Stimulated activated CD8-positive, alpha-beta memory T cell treated with anti-CD3 and anti-CD28 coated beads, Interleukin-12 subunit alpha, Interleukin-12 subunit beta, amount 100 ng/mL, for 1 hour (primary cell): ENCODE data around the gene CFAP91.

Experiments used
- DNase-seq: peaks from one replicate; pipeline ENCODE4 v3.0.0-alpha.2; 2020; ENCODE audit warnings: low read depth

The CFAP91 gene

DNA sequence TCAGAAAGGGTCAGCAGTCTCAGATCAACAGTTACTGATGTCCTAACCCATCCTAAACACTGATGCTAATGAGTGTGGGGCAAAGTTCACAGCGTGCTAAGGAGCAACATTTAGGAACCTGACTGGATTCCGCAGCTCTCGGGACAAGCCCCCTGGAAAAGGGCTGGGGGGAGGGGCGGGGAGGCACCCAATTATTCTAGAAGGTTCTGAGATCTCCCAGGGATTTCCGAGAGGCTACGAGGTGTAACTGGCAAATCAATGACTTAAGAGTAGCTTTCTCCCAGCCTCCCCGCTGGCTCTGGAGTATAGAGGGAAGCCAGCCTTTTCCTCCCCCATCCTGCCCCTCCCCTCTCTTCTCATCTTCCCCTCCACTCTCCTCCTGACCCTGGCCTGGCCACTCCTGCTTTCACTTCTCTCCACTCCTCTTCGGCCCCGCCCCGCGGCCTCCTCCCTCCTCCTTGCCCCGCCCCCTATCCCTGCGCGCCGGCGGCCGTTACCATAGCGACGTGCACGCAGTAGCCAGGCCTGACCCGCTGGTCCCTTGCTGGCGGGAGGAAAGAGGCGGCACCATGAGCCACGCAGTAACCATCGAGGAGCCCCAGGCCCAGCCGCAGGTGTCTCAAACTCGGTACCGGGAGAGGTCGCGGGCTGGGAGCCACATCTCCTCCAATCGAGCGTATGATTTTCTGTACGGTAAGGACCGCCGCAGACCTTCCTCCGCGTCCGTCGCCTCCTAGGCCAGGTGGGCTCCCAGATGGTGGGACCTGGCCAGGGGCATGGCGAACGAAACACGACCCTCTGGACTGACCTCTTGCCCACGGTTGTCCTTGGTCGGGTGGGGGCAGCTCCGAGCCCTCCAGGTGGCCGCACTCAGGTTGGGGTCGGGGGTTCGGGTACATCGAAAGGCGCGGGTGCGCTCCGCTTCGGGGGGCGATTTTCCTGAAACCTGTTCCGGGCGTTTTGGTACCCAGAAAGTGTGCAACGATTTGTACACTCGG lies at the start of gene CFAP91:
TSS of gene CFAP91 (plus strand) at position 493 of the 998 bp plus-strand sequence. CDS start at position 570, 77 bp downstream.
- DNase-seq: peak; percentile 70

DNA sequence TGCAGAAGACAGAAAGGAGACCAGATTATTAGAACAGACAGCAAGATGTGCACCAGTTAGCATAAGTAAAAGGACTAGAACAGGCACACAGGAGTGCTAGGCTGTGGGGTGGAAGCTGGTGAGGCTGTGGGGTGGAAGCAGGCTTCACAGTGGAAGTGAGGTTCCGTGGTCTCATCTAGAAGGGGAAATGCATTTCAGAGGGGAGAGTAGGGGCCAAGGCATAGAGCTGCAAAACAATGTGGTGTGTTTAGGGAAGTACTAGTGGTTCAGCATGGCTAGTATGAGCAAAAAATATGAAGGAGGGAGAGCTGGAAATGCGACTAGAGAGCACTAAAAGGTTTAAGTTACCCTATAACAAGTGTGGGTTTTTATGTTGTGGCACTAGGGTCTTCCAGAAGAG lies 48.9 kb upstream of the CFAP91 start:
- DNase-seq: no peak

DNA sequence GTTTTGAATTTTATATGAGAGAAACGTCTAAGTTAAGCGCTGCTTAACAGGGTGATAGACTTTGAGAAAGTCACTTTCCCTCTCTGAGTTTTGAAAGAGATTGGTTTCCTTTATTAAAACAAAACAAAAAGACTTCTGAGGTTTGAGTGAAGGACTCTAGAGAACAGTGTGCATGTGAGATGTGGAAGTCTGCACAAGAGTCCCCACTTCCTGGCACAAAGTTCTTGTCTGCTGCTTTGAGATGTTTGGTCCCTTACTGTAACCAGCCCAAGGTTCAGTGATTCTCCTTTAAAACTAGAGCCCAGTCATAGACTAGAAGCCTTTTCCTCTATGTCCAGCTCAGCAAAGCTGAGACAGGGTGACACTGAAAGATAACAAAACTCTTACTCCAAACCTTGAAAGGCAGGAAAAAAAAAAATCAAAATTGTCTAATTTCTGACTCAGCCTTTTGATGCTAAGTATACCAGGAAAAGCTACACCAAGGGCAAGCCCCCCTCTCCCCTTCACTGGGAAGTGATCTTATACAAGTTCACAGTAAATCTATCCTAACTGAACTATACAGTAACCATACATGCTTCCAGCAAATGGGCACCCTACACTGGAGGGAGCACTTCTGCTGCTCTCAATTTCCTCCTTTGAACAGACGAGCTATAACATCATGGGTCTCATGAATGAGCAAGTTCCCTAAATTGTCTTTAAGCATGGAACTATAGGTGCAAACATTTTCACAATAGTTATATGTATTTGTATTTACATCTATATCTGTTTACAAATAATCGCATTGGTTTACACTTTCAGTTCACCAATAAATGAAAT lies 44.7 kb upstream of the CFAP91 start:
- DNase-seq: no peak

DNA sequence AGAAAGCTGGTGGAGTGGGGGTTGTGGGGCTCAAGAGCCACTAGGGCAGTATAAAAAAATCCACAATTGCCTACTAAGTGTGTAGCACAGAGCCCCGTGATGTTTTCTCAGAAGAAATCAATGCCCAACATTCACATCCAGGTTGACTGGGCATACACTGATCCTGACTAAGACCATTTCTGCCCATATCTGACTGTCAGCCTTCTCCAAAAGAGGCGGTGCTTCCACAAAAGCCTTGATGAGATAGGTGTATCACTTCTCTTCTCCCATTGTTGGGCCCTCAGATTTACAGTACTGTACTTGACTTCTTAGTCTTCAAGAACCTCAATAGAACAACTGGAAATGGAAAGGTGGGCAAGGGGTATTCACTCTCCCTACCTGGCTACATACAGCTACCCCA lies 43.8 kb upstream of the CFAP91 start:
- no peak for DNase-seq

DNA sequence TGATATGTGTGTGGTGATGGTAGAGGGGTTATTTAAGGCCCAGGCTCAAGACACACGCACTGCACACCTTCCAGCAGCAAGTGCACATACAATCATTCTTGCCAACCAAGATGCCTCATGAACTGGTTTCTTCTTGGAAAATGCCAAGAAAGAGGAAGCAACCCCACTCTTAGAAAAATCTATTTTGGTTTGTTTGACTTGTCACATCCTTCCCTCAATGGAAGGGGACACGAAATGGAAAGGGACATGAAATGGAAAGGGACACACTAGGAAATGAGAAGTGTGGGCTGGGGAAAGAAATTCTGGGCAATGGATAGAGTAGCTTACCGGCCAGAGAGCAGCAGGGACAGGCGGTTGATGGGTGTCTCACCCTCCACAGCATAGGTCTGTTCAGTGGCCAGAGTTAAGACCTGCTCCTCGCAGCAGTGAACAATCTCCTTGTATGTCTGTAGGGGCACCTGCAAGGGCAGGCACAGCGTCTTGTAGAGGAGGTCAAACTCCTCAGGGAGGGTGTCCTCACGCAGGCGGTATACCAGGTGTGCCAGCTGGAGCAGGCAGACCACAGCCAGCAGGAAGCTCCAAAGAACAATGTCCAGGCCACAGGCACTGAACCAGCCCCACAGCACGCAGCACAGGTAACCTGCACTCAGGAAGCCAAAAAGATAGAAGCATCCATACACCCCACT lies 43.1 kb upstream of the CFAP91 start:
- no peak for DNase-seq

DNA sequence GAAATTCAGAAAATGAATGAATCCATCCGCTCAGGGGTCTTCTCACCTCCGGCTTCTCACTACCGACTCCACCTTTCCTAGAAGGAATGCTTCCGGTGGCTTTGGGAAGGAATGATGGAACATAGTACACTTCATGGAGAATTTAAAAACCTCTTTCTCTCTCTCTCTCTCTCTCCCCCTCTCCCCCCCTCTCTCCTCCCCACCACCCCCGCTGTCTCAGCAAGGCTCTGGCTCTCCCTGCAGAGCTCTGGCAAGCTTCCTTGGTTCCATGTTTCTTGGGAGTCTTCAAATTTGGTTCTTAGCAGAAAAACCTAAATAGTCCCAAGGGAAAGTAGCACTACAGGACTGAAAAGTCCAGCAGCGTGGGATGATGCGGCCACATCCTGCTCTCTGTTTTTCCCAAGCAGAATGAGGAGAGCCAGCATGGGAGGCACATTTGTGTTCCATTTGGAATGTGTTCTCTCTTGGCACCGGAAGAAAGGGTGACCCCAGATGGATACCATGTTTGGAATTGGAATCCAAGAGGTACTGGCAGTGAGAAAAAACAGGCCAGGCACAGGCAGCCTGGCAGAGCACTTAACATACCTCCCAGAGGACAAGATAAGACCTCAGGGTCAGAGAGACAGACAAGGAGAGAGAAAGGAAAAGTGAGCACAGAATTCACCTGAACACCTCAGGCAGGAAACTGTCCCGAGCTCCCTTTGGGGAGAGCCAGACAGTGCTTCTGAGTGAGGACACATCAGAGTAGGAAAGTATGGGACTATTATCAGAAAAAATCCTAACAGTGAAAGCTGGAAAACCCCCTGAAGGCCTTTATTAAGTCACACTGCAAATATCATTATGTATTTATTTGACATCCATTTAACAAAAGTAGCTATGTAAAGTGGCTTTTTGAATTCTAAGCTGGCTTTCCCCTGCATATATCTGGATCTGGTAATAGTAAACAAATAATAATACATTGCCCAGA lies 42.1 kb upstream of the CFAP91 start, which contains the start of gene POPDC2:
TSS of gene POPDC2 (minus strand) at position 116 of the 967 bp plus-strand sequence. CDS start 166 bp downstream, outside the sequence.
- DNase-seq: no peak

DNA sequence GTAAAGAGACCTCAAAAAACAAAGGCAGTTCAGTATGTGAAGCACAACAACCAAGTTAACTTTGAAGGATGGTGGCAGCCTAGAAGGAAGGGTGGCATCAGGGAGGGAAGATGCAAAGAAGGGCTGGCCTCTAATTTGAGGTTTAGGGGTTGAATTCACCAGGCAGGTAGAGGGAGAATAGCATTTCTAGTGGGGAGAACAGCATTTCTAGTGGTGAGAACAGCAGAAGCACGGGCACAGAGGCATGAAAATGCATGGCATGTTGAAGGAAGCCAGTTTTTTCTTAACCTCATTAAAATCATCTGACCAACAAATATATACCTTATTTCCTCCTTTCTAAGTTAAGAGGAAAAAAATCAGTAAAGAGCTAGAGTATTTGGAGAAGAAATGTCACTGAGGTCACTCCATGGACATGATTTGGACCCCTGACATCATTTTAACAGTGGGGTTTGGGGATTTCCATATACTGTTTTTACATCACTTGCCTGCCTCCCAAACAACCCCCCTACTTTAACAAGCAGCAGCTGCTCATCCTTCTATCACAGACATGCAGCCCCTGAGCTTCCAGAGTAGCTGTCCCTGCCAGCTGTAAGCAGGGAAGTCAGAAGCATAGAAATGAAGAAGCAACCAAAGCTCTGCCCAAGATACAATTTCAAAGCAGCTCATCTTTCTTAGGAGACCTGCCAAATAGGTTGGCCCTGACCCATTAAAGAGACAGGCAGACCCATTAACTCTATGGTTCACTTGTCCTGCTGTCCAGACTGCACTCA lies 40.0 kb upstream of the CFAP91 start:
- no peak for DNase-seq

DNA sequence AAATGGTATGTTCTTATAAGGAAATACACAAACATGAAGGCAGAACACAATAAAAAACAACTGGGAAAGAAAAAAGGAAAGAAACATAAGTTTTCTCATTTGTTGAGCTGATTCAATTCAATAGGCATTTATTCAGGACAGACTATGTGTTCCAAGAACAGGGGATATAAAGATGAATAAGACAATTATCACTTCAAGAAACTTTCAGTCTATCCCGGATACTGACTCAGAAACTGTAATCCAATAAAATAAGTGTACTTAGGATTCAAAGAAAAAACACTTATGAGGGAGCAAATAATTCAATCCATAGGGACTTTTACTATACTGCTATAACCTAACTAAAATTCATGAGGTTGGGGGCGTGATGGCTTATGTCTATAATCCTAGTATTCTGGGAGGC lies 38.9 kb upstream of the CFAP91 start:
- DNase-seq: no peak

DNA sequence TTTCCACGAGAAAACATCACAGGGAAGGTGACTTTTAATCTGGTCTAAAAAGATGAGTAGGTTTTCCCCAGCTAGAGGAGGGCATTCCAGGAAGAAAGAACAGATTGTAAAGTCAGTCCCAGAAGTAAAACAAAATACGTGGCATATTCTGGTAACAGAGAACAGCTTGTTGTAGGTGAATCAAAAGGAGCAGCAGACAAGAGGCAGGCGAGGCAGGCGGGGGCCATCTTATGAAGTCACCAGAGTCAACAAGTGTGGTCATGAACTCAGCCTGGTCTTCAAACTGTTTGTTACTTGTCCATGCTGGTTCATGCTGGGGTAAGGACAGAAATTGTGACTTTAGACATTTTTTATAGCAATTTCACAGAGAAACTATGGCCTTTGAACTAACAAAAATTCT lies 38.5 kb upstream of the CFAP91 start:
- DNase-seq: no peak

DNA sequence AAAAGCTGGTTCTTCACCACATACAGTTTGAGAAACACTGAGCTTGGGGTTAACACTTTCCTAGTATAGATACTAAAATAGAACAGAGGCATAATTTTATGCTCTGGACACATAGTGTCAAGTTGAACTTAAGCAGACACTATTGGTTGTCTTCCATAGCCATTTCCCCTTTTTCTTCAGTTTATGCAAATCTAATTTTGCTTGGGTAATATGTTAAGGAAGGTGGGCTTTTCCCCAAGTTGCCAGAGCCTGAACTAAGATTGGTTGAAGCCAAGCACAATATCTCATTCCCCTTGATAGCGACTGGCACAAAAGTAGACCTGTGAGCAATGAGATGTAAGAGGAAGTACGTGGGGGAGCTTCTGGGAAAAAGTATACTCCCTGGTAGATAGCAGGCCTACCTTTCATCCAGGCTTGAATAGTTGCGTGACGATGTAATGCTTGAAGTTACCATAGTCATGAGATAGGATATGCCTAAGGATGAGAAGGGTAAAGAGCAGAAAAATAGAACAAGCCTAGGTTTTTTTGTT lies 37.9 kb upstream of the CFAP91 start:
- no peak for DNase-seq

DNA sequence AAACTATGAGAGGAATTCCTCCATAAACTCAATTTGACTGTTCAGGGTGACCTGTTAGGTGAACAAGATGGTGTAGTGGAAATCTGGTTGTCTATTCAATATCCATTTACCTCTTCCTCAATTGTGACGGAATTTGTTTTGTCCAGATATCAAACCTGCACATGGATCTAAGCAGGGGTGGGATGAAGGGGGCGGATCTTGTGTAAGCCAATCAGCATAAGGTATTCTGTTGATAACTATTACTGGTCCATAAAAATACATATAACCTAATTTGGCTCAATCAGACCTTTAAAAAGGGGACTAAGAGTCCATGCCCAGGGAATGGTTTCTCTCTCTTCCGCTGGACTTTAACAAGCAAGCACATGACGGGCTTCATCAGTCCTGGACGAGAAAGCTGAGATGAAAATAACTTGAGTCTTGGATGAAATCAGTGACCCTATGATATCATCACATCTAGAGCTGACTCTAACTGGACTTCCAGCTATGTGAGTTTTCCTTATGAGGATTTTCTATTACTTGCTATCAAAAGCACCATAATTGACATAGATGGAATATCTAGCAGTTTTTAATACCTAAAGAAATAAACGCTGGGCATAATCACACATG lies 36.8 kb upstream of the CFAP91 start:
- no peak for DNase-seq

DNA sequence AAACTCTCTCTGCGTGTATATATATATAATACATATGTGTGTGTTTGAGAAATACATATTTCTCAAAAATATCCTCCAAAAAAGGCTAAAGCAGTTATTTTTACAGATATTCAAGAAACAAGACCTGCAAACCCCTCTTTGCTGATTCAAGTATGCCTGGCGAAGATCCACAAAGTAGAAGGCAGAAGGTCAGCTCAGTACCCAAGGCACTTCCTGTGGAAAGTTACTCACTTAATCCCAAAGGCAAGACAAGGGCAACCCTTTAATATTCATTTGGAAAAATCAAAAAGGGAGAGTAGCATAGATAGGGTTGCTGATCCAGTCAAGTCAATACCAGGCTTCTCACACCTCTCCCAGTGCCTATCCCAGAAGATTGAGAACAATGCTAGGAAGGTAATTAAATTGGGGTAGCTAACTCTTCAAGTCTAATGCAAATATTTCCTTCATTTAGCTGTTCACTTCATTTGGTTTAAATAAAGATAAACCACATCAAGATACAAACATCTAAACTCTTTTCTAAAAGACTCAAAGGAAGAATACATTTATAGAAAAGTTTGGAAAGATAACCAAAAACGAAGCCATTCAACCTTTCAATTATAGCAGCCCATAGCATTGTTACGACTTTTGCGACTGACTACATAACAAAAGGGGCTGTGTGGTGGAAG lies 32.8 kb upstream of the CFAP91 start:
- no peak for DNase-seq

DNA sequence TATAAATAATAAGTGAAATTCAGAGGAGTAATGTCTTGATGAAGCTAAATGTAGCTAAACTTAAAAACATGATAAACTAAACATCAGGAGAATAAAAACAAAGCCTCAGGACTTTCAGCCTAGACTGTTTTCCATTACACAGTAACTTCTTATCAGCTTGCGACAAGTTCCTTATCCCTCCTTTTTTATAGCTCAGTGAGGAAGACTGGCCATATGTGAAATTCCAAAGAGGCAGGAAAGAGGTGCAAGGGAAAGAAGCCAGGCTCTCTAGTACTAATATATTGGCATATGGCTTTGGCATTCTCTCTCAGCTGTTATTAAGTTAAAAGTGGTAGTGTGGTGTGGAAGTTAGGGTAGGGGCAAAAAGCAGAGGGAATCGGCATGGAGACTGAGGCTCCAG lies 30.0 kb upstream of the CFAP91 start:
- DNase-seq: no peak

DNA sequence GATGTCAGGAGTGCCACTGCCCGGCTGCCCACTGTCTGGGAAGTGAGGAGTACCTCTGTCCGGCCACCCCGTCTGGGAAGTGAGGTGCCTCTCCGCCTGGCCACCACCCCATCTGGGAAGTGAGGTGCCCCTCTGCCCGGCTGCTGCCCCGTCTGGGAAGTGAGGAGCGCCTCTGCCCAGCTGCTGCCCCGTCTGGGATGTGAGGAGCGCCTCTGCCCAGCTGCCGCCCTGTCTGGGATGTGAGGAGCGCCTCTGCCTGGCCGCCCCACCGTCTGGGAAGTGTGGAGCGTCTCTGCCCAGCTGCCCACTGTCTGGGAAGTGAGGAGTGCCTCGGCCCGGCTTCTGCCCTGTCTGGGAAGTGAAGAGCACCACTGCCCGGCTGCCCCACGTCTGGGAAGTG lies 28.9 kb upstream of the CFAP91 start:
- no peak for DNase-seq

DNA sequence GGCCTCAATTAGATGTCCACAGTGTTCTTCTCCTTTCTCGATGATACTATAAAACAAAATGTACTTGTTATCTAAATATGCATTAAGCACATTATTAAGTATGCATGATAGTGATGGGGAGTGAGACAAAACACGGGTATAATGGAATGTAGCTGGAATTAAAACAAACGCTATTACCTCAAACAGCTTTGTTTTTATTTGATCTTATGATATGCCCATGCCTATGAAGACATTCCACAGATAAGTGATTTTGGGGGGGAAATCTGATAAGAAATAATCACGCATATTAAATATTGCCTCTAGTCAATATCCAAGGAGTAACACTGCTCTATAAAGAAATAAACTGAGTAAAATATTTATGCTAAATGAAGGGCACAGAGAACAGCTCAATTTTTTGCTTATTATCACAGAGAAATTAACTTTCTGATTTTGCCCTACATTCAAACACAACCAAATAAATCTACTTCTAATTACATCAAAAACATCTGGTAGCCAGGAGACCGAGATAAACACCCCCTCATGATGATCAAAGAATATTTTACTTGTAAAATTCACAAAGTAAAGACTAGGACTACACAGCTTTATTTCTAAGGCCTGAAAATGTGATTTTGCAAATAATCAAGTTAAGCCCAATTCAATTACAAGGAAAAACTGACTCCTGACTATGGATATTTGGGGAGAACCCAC lies 27.5 kb upstream of the CFAP91 start:
- no peak for DNase-seq

DNA sequence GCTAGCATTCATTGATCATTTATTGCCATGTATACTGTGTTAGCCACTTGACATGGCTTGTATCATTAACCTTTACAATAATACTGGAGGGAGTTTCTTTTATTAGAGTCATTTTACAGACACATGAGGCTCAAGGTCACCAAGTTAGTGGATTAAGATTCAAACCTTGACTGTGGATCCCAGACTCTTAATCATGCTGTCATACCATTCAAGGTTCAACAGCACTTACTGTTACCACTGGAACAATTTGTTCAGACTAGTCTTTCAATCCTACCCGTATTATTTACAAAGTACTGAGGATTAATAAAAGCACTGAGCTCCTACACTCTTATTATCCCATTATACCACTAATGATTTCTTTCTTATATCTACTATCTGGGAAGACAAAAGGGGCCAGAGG lies 26.8 kb upstream of the CFAP91 start:
- no peak for DNase-seq

DNA sequence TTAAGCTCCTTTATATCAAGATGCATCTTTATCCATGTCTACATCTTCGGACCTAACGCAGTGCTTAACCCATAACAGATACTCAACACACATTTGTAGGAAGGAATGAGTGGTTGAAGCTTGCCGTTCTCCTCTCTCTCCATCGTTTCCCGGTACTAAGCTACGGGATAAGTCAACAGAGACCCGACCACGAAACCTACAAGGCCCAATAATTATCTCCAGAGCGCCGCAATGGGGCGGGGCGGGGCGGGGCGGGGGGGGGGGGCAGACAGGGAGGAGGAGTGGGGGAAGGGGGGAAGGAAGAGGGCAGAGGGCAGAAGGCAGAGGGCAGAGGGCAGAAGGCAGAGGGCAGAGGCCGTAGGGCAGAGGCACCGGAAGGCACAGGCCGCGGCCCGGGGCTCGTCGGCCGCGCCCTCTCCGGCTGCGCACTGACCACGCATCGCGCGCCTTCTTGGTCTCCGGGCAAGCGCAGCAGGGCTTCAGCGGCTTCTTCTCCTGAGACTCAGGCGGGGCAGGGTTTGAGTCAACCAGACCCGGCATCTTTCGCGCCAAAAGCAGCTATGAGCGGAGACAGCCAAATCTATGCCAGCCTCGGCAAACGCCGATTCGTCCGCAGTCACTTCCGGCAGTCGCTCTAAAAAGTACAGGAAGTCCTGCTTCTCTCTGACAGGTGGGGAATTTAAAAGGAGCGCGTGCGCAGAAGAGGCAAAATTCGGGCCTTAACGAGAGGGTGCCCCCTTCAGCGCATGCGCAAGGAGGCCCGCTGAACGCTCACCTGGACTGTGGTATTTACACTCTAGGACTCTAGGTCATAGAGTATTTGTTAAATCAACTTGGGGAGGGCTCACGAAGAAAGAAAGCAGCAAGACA lies 25.8 kb upstream of the CFAP91 start, which contains the start of gene COX17:
TSS of gene COX17 (minus strand) at position 636 of the 870 bp plus-strand sequence. CDS start at position 540, 96 bp downstream.
- DNase-seq: peak; percentile 95
